ENCODE data around the gene OSBPL5.

Gene OSBPL5

GRCh38 chr11:3077189-3077836, 87.8 kb downstream of the OSBPL5 start:
- Histone ChIP-seq H2AK5ac (ENCODE audit: low read length, severe bottlenecking) (peak overlapping the region; percentile 64), H3K9me3 (ENCODE audit: control insufficient read depth, low read length) (no peaks in the 10 kb centered on the region), H3K27me3 (ENCODE audit: control insufficient read depth in 1 of 2, insufficient read depth in 1 of 2, low read length in 2 of 2) (no peaks in the 10 kb centered on the region), H4K8ac (ENCODE audit: low read length) (peak overlapping the region; percentile 57), H3K23ac (ENCODE audit: low read length in 2 of 2) (no peak overlapping the region), H2BK12ac (ENCODE audit: low read length in 2 of 2) (no peak overlapping the region), H2AFZ (ENCODE audit: low read depth, low read length) (no peak overlapping the region), H3K36me3 (ENCODE audit: control insufficient read depth in 1 of 2, insufficient read depth in 2 of 2, low read depth in 1 of 2, low read length in 2 of 2) (no peaks in the 10 kb centered on the region), H3K27ac (ENCODE audit: low read length, poor library complexity, severe bottlenecking) (peak overlapping the region; percentile 9), H3K4me3 (ENCODE audit: insufficient read depth in 1 of 2, low read depth in 1 of 2, low read length in 2 of 2) (no peak overlapping the region), H3K4me1 (ENCODE audit: control insufficient read depth, insufficient read depth, low read depth, low read length) (peaks cover 24% of the 10 kb centered on the region), H3K4ac (ENCODE audit: low read depth in 1 of 2, low read length in 2 of 2) (no peak overlapping the region), H3K9ac (ENCODE audit: low read length) (no peak overlapping the region), H2BK120ac (ENCODE audit: low read depth, low read length) (no peak overlapping the region), H3K18ac (ENCODE audit: low read depth in 1 of 2, low read length in 2 of 2) (no peak overlapping the region), H3K79me1 (replicated peaks; ENCODE audit: low read length, poor library complexity, severe bottlenecking) (no peaks in the 10 kb centered on the region), H2BK5ac (ENCODE audit: low read depth, low read length, poor library complexity, severe bottlenecking) (no peak overlapping the region), H4K91ac (ENCODE audit: low read length) (no peak overlapping the region), H2BK15ac (ENCODE audit: low read depth, poor library complexity, severe bottlenecking) (no peak overlapping the region), H3K14ac (ENCODE audit: low read length in 2 of 2) (no peak overlapping the region), H3K4me2 (ENCODE audit: low read length, poor library complexity, severe bottlenecking) (no peak overlapping the region)
- WGBS, result 93% methylated on average over 11 of the region's 11 CpGs
- DNase-seq, result no peak

DNA sequence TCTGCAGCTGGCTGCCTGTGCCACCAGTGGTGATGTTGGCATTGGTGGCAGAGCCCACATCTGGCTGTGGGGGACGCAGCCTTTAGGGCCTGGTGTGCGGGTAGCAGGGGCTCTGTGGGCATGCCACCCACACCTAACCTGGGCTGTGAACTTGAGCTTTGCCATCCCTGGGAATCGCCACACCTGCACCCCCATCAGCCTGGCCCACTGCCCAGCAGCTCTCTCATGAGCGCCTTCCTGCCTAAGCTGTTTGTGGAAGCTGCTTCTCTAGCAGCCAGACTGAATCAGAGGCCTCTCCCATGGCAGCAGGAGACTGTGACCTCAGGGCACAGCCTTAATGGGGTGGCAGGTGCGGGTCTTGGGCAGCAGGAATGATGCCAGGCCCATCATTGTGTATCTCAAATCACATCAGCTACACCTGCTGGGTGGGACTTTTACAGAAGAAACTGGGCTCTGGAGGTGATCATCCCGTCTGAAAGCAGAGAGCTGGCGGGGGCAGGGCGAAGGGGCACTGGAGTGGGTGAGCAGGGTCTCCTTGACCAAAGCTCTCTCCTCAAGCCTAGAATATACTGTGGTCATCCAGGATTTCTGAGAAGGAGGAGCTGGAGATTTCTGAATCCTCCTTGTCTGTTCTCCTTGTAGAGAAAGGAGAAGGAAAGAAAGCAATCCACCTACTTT, 90.1 kb downstream of the OSBPL5 start:
- Histone ChIP-seq H3K9me3 (ENCODE audit: control insufficient read depth, low read length) (no peaks in the 10 kb centered on the region), H3K4me1 (ENCODE audit: control insufficient read depth, insufficient read depth, low read depth, low read length) (peaks cover 24% of the 10 kb centered on the region), H3K36me3 (ENCODE audit: control insufficient read depth in 1 of 2, insufficient read depth in 2 of 2, low read depth in 1 of 2, low read length in 2 of 2) (no peaks in the 10 kb centered on the region), H3K4me3 (ENCODE audit: insufficient read depth in 1 of 2, low read depth in 1 of 2, low read length in 2 of 2) (no peak overlapping the region), H3K14ac (ENCODE audit: low read length in 2 of 2) (no peak overlapping the region), H2BK15ac (ENCODE audit: low read depth, poor library complexity, severe bottlenecking) (no peak overlapping the region), H3K4me2 (ENCODE audit: low read length, poor library complexity, severe bottlenecking) (no peak overlapping the region), H2BK5ac (ENCODE audit: low read depth, low read length, poor library complexity, severe bottlenecking) (no peak overlapping the region), H2BK12ac (ENCODE audit: low read length in 2 of 2) (no peak overlapping the region), H2AFZ (ENCODE audit: low read depth, low read length) (no peak overlapping the region), H3K18ac (ENCODE audit: low read depth in 1 of 2, low read length in 2 of 2) (no peak overlapping the region), H2AK5ac (ENCODE audit: low read length, severe bottlenecking) (peak overlapping the region; percentile 47), H2BK120ac (ENCODE audit: low read depth, low read length) (no peak overlapping the region), H3K27ac (ENCODE audit: low read length, poor library complexity, severe bottlenecking) (no peak overlapping the region), H3K23ac (ENCODE audit: low read length in 2 of 2) (no peak overlapping the region), H3K27me3 (ENCODE audit: control insufficient read depth in 1 of 2, insufficient read depth in 1 of 2, low read length in 2 of 2) (no peaks in the 10 kb centered on the region), H3K79me1 (replicated peaks; ENCODE audit: low read length, poor library complexity, severe bottlenecking) (no peaks in the 10 kb centered on the region), H4K8ac (ENCODE audit: low read length) (no peak overlapping the region), H3K4ac (ENCODE audit: low read depth in 1 of 2, low read length in 2 of 2) (no peak overlapping the region), H3K9ac (ENCODE audit: low read length) (no peak overlapping the region), H4K91ac (ENCODE audit: low read length) (no peak overlapping the region)
- no peak for DNase-seq
- WGBS, result 83% methylated on average over 4 of the region's 8 CpGs

GRCh38 chr11:3073029-3073435, 92.1 kb downstream of the OSBPL5 start:
- Histone ChIP-seq H3K4me1 (ENCODE audit: control insufficient read depth, insufficient read depth, low read depth, low read length) (peaks cover 23% of the 10 kb centered on the region), H3K18ac (ENCODE audit: low read depth in 1 of 2, low read length in 2 of 2) (no peak overlapping the region), H2BK12ac (ENCODE audit: low read length in 2 of 2) (no peak overlapping the region), H3K9ac (ENCODE audit: low read length) (peak overlapping the region; percentile 50), H3K4me2 (ENCODE audit: low read length, poor library complexity, severe bottlenecking) (no peak overlapping the region), H2BK15ac (ENCODE audit: low read depth, poor library complexity, severe bottlenecking) (no peak overlapping the region), H3K79me1 (replicated peaks; ENCODE audit: low read length, poor library complexity, severe bottlenecking) (no peaks in the 10 kb centered on the region), H2BK120ac (ENCODE audit: low read depth, low read length) (no peak overlapping the region), H3K4me3 (ENCODE audit: insufficient read depth in 1 of 2, low read depth in 1 of 2, low read length in 2 of 2) (no peak overlapping the region), H3K27me3 (ENCODE audit: control insufficient read depth in 1 of 2, insufficient read depth in 1 of 2, low read length in 2 of 2) (no peaks in the 10 kb centered on the region), H3K27ac (ENCODE audit: low read length, poor library complexity, severe bottlenecking) (peak overlapping the region; percentile 10), H3K9me3 (ENCODE audit: control insufficient read depth, low read length) (no peaks in the 10 kb centered on the region), H4K91ac (ENCODE audit: low read length) (no peak overlapping the region), H3K14ac (ENCODE audit: low read length in 2 of 2) (peak overlapping the region in 1 of 2 experiments; percentile 30), H2BK5ac (ENCODE audit: low read depth, low read length, poor library complexity, severe bottlenecking) (no peak overlapping the region), H2AK5ac (ENCODE audit: low read length, severe bottlenecking) (no peak overlapping the region), H2AFZ (ENCODE audit: low read depth, low read length) (no peak overlapping the region), H4K8ac (ENCODE audit: low read length) (no peak overlapping the region), H3K36me3 (ENCODE audit: control insufficient read depth in 1 of 2, insufficient read depth in 2 of 2, low read depth in 1 of 2, low read length in 2 of 2) (no peaks in the 10 kb centered on the region), H3K23ac (ENCODE audit: low read length in 2 of 2) (no peak overlapping the region), H3K4ac (ENCODE audit: low read depth in 1 of 2, low read length in 2 of 2) (no peak overlapping the region)
- DNase-seq, result peak; percentile 64
- WGBS, result 98% methylated on average over 3 of the region's 3 CpGs

GRCh38 chr11:3069425-3069824, 95.7 kb downstream of the OSBPL5 start:
- no peak overlapping the region for H2BK12ac ChIP-seq (ENCODE audit: low read length in 2 of 2)
- no peak overlapping the region for H2BK120ac ChIP-seq (ENCODE audit: low read depth, low read length)
- H3K4me1 ChIP-seq (ENCODE audit: control insufficient read depth, insufficient read depth, low read depth, low read length), result peaks cover 6% of the 10 kb centered on the region
- no peaks in the 10 kb centered on the region for H3K27me3 ChIP-seq (ENCODE audit: control insufficient read depth in 1 of 2, insufficient read depth in 1 of 2, low read length in 2 of 2)
- DNase-seq, result no peak
- no peak overlapping the region for H3K23ac ChIP-seq (ENCODE audit: low read length in 2 of 2)
- H3K4ac ChIP-seq (ENCODE audit: low read depth in 1 of 2, low read length in 2 of 2), result no peak overlapping the region
- no peak overlapping the region for H3K18ac ChIP-seq (ENCODE audit: low read depth in 1 of 2, low read length in 2 of 2)
- H3K4me2 ChIP-seq (ENCODE audit: low read length, poor library complexity, severe bottlenecking), result no peak overlapping the region
- no peak overlapping the region for H3K27ac ChIP-seq (ENCODE audit: low read length, poor library complexity, severe bottlenecking)
- 80% methylated on average over 5 of the region's 8 CpGs for WGBS
- H3K79me1 ChIP-seq (replicated peaks; ENCODE audit: low read length, poor library complexity, severe bottlenecking), result no peaks in the 10 kb centered on the region
- no peaks in the 10 kb centered on the region for H3K36me3 ChIP-seq (ENCODE audit: control insufficient read depth in 1 of 2, insufficient read depth in 2 of 2, low read depth in 1 of 2, low read length in 2 of 2)
- no peak overlapping the region for H3K9ac ChIP-seq (ENCODE audit: low read length)
- no peak overlapping the region for H2BK15ac ChIP-seq (ENCODE audit: low read depth, poor library complexity, severe bottlenecking)
- no peak overlapping the region for H3K4me3 ChIP-seq (ENCODE audit: insufficient read depth in 1 of 2, low read depth in 1 of 2, low read length in 2 of 2)
- H2BK5ac ChIP-seq (ENCODE audit: low read depth, low read length, poor library complexity, severe bottlenecking), result no peak overlapping the region
- no peak overlapping the region for H2AFZ ChIP-seq (ENCODE audit: low read depth, low read length)
- H3K9me3 ChIP-seq (ENCODE audit: control insufficient read depth, low read length), result no peaks in the 10 kb centered on the region
- no peak overlapping the region for H4K91ac ChIP-seq (ENCODE audit: low read length)
- no peak overlapping the region for H3K14ac ChIP-seq (ENCODE audit: low read length in 2 of 2)
- H4K8ac ChIP-seq (ENCODE audit: low read length), result no peak overlapping the region
- H2AK5ac ChIP-seq (ENCODE audit: low read length, severe bottlenecking), result no peak overlapping the region

Measured in mesenchymal stem cell (in vitro differentiated cells and primary cell).